ENCODE data around the gene SPTB. TPM values are rescaled to one million over a fixed set of nuclear protein-coding genes. Genes with fewer than 3 reads are reported as not detected.

Gene SPTB
- total RNA-seq, 1 experiment from 2014 or later, result 2.3 TPM

DNA sequence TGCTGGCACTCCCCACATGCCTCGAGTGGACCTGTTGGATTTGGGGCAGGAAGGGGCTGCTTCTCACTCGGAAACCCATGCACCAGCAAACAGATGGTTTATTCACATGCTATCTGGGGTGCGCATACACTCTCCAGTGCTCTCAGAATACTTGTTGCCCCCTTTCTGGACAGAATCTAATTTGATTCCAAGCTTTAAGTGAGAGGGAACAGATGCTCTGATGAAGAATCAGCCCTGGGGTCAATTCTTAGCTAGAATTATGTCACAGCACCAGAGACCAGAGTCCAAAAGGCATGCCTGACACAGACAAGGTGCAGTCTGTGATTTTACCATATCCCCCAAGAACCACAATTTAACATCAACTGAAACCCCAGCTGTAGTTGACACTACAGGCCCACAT, 83.8 kb downstream of the SPTB start:
- no peak overlapping the region for H2AFZ ChIP-seq (ENCODE audit: low read length)
- no CpG with 5 or more reads among the region's 3 CpGs for WGBS (ENCODE audit: extremely low coverage, insufficient read length, low lambda C conversion rate)

More for the DNA sequence above, 83.8 kb downstream of the SPTB start:
- Histone ChIP-seq H3K79me1 (ENCODE audit: insufficient read depth, low read depth, low read length, poor library complexity, severe bottlenecking) (no peaks in the 10 kb centered on the region), H2BK20ac (ENCODE audit: low read depth, low read length, poor library complexity, severe bottlenecking) (no peak overlapping the region), H2AK5ac (ENCODE audit: insufficient read length, low read length) (no peak overlapping the region), H3K9ac (ENCODE audit: extremely low read depth, insufficient read length, low read length) (no peak overlapping the region), H2BK12ac (ENCODE audit: insufficient read length, low read depth, low read length) (no peak overlapping the region), H3K23me2 (ENCODE audit: insufficient read length, low read depth, low read length, poor library complexity, severe bottlenecking) (no peaks in the 10 kb centered on the region), H2BK15ac (ENCODE audit: low read depth, low read length) (no peak overlapping the region), H3K27ac (ENCODE audit: insufficient read length, low read depth, low read length) (no peak overlapping the region), H3K4ac (ENCODE audit: low read depth, low read length) (no peak overlapping the region), H3K14ac (ENCODE audit: insufficient read depth, low read length) (no peak overlapping the region), H3K4me2 (ENCODE audit: insufficient read depth, insufficient read length, low read length) (no peak overlapping the region), H3T11ph (ENCODE audit: low read length) (no peak overlapping the region), H3K4me1 (ENCODE audit: insufficient read depth, low read length) (no peaks in the 10 kb centered on the region), H2BK5ac (ENCODE audit: insufficient read length, low read length) (no peak overlapping the region), H4K91ac (ENCODE audit: insufficient read length, low read depth, low read length) (no peak overlapping the region), H3K56ac (ENCODE audit: insufficient read length, low read depth, low read length) (no peak overlapping the region), H3K27me3 (ENCODE audit: insufficient read depth, low read length) (no peaks in the 10 kb centered on the region), H3K23ac (ENCODE audit: insufficient read length, low read depth, low read length) (no peak overlapping the region), H4K5ac (ENCODE audit: insufficient read length, low read depth, low read length) (no peak overlapping the region), H4K20me1 (ENCODE audit: control insufficient read depth, insufficient read depth, insufficient read length) (no peaks in the 10 kb centered on the region), H2BK120ac (ENCODE audit: low read depth, low read length, poor library complexity, severe bottlenecking) (no peak overlapping the region), H3K18ac (ENCODE audit: insufficient read length, low read depth, low read length) (no peak overlapping the region), H3K9me3 (ENCODE audit: control insufficient read depth, low read depth, low read length) (no peaks in the 10 kb centered on the region), H3K79me2 (ENCODE audit: insufficient read depth, low read length) (no peaks in the 10 kb centered on the region), H4K8ac (replicated peaks; ENCODE audit: insufficient read length, low read depth, low read length) (no peak overlapping the region)
- Mint-ChIP-seq H3K27me3 (ENCODE audit: low read depth) (no peaks in the 10 kb centered on the region), H3K9me3 (no peaks in the 10 kb centered on the region), H3K4me1 (peaks cover 5 to 8% of the 10 kb centered on the region in 2 experiments), H3K36me3 (ENCODE audit: insufficient read depth in 1 of 3, low read depth in 3 of 3) (peaks cover 0 to 3% (median 0%) of the 10 kb centered on the region in 3 experiments; a peak in 2 of 7 replicates), H3K4me3 (no peak overlapping the region), H3K27ac (peak overlapping the region in 1 of 3 experiments; percentile 31; a peak in 1 of 7 replicates)
- DNase-seq, result no peak
- TF ChIP-seq, protein P1, sequence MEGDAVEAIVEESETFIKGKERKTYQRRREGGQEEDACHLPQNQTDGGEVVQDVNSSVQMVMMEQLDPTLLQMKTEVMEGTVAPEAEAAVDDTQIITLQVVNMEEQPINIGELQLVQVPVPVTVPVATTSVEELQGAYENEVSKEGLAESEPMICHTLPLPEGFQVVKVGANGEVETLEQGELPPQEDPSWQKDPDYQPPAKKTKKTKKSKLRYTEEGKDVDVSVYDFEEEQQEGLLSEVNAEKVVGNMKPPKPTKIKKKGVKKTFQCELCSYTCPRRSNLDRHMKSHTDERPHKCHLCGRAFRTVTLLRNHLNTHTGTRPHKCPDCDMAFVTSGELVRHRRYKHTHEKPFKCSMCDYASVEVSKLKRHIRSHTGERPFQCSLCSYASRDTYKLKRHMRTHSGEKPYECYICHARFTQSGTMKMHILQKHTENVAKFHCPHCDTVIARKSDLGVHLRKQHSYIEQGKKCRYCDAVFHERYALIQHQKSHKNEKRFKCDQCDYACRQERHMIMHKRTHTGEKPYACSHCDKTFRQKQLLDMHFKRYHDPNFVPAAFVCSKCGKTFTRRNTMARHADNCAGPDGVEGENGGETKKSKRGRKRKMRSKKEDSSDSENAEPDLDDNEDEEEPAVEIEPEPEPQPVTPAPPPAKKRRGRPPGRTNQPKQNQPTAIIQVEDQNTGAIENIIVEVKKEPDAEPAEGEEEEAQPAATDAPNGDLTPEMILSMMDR (conservative IDR thresholded peaks at IDR 0.05), result no peak
